ENCODE results near the gene MYH6. TPM values are rescaled to one million over a fixed set of nuclear protein-coding genes. Genes with fewer than 3 reads are reported as not detected.
A peak's percentile ranks its signal among the peaks of the same experiment; 100 is the strongest.

MYH6 gene
- total RNA-seq, 1 donor from 2014 or later, result 0.07 TPM

DNA sequence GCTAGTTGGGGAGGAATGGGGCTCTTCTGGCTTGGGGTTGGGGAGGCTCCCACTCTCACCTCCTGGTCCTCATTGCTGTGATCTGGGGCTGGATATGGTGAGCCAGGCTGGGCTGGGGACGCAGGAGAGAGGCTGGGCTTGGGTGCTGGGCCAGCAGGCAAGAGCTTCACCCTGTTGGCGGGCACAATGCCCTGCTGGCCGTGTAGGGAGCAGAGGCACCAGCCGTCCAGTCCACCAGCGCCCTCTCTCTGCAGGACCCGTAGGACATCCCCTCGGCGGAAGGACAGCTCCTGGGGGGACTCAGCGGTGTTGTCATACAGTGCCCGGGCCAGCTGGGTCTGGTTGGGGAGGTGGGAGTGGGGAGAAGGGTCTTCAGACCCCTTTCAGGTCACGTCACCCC, 47.6 kb downstream of the MYH6 start:
- H3K27ac Mint-ChIP-seq, result no peak overlapping the region
- TF ChIP-seq, protein P1, sequence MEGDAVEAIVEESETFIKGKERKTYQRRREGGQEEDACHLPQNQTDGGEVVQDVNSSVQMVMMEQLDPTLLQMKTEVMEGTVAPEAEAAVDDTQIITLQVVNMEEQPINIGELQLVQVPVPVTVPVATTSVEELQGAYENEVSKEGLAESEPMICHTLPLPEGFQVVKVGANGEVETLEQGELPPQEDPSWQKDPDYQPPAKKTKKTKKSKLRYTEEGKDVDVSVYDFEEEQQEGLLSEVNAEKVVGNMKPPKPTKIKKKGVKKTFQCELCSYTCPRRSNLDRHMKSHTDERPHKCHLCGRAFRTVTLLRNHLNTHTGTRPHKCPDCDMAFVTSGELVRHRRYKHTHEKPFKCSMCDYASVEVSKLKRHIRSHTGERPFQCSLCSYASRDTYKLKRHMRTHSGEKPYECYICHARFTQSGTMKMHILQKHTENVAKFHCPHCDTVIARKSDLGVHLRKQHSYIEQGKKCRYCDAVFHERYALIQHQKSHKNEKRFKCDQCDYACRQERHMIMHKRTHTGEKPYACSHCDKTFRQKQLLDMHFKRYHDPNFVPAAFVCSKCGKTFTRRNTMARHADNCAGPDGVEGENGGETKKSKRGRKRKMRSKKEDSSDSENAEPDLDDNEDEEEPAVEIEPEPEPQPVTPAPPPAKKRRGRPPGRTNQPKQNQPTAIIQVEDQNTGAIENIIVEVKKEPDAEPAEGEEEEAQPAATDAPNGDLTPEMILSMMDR (IDR thresholded peaks at IDR 0.05; ENCODE audit: unreplicated experiment), result peak; percentile 9
- no peaks in the 10 kb centered on the region for H3K9me3 Mint-ChIP-seq (ENCODE audit: low read depth)
- H3K4me3 Mint-ChIP-seq (ENCODE audit: low read depth), result no peak overlapping the region
- H3K27me3 Mint-ChIP-seq, result no peaks in the 10 kb centered on the region
- H3K4me1 Mint-ChIP-seq (ENCODE audit: low read depth), result peaks cover 18% of the 10 kb centered on the region
- H3K36me3 Mint-ChIP-seq (ENCODE audit: insufficient read depth), result peaks cover 6% of the 10 kb centered on the region
- DNase-seq (ENCODE audit: low spot score, unreplicated experiment), result no peak

DNA sequence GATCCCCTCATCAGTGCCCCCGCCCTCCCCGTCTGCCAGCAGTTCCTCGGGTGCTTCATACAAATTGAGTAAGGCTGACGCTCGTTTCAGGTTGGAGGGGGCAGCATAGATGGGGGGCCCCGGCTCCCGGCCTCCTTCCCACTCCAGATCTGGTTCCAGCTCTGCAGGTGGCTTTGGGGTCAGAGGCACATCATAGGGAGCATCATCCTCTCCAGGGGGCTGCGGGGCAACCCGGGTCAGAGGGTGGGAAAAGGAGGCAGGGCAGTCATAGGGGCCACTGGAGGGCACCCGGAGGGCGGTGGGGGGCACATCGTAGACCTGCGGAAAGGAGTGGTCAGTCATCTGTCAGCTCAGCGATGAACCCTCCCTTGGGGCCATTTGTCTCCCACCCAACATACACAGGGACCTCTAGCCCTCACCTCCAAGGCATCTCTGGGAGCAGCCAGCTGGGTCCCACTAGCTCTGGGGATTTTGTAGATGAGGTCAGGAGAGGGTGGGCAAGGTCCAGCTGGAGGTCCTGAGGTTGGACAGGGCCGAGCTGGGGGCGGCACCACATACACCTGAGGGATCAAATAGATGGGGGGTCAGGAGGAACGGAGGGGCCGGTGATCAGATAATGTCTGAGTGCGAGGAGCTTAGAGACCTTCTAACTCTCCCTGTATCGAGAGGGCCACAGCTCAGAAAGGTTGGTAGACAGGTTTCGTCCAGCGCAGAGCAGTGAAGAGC, 48.2 kb downstream of the MYH6 start:
- H3K36me3 Mint-ChIP-seq (ENCODE audit: insufficient read depth), result peaks cover 6% of the 10 kb centered on the region

GRCh38 chr14:23359167-23359626, 48.9 kb downstream of the MYH6 start:
- no peak overlapping the region for H3K27ac Mint-ChIP-seq
- H3K4me1 Mint-ChIP-seq (ENCODE audit: low read depth), result peaks cover 13% of the 10 kb centered on the region
- H3K4me3 Mint-ChIP-seq (ENCODE audit: low read depth), result no peak overlapping the region
- peaks cover 6% of the 10 kb centered on the region for H3K36me3 Mint-ChIP-seq (ENCODE audit: insufficient read depth)
- TF ChIP-seq, protein P1 (IDR thresholded peaks at IDR 0.05; ENCODE audit: unreplicated experiment), result no peak
- H3K27me3 Mint-ChIP-seq, result peaks cover 10% of the 10 kb centered on the region
- H3K9me3 Mint-ChIP-seq (ENCODE audit: low read depth), result no peaks in the 10 kb centered on the region
- DNase-seq (ENCODE audit: low spot score, unreplicated experiment), result no peak

More for the DNA sequence above, 48.2 kb downstream of the MYH6 start:
- Mint-ChIP-seq H3K9me3 (ENCODE audit: low read depth) (no peaks in the 10 kb centered on the region), H3K27me3 (peaks cover 3% of the 10 kb centered on the region), H3K4me1 (ENCODE audit: low read depth) (peaks cover 17% of the 10 kb centered on the region), H3K27ac (peak overlapping the region; percentile 64), H3K4me3 (ENCODE audit: low read depth) (no peak overlapping the region)
- no peak for DNase-seq (ENCODE audit: low spot score, unreplicated experiment)
- TF ChIP-seq, protein P1 (IDR thresholded peaks at IDR 0.05; ENCODE audit: unreplicated experiment), result no peak

- H3K4me1 Mint-ChIP-seq (ENCODE audit: low read depth), result peaks cover 10% of the 10 kb centered on the region
- H3K4me3 Mint-ChIP-seq (ENCODE audit: low read depth), result no peak overlapping the region
- peaks cover 6% of the 10 kb centered on the region for H3K36me3 Mint-ChIP-seq (ENCODE audit: insufficient read depth)
- H3K27ac Mint-ChIP-seq, result no peak overlapping the region
- TF ChIP-seq, protein P1 (IDR thresholded peaks at IDR 0.05; ENCODE audit: unreplicated experiment), result no peak
- H3K27me3 Mint-ChIP-seq, result peaks cover 15% of the 10 kb centered on the region
- H3K9me3 Mint-ChIP-seq (ENCODE audit: low read depth), result no peaks in the 10 kb centered on the region
- no peak for DNase-seq (ENCODE audit: low spot score, unreplicated experiment)
Measured at GRCh38 chr14:23358553-23359166, 49.4 kb downstream of the MYH6 start.

- H3K36me3 Mint-ChIP-seq (ENCODE audit: insufficient read depth), result peaks cover 6% of the 10 kb centered on the region
- H3K27ac Mint-ChIP-seq, result no peak overlapping the region
- DNase-seq (ENCODE audit: low spot score, unreplicated experiment), result no peak
- H3K4me1 Mint-ChIP-seq (ENCODE audit: low read depth), result peaks cover 10% of the 10 kb centered on the region
- H3K4me3 Mint-ChIP-seq (ENCODE audit: low read depth), result no peak overlapping the region
- TF ChIP-seq, protein P1 (IDR thresholded peaks at IDR 0.05; ENCODE audit: unreplicated experiment), result no peak
- H3K27me3 Mint-ChIP-seq, result peaks cover 21% of the 10 kb centered on the region
- H3K9me3 Mint-ChIP-seq (ENCODE audit: low read depth), result no peaks in the 10 kb centered on the region
Measured at GRCh38 chr14:23358042-23358441, 50.0 kb downstream of the MYH6 start.

Measured in progenitor cell of endocrine pancreas (in vitro differentiated cells).